ENCODE measurements around the gene GRPEL2. TPM values are rescaled to one million over a fixed set of nuclear protein-coding genes. Genes with fewer than 3 reads are reported as not detected.

Gene GRPEL2
- total and polyA plus RNA-seq, 2 of the 8 experiments (the other 6 are each of a cell fraction or from before 2014, with no cell fraction given), result 11.2 to 52.2 TPM

- H4K20me1 ChIP-seq (replicated peaks in 1 of 2; ENCODE audit: control insufficient read depth in 1 of 2, insufficient read depth in 2 of 2, low read length in 2 of 2), result no peaks in the 10 kb centered on the region
- H3K4me1 ChIP-seq (replicated peaks in 1 of 4; ENCODE audit: control insufficient read depth in 3 of 4, insufficient read depth in 4 of 4, low read length in 3 of 4), result no peaks in the 10 kb centered on the region; a peak in 4 of 7 replicates
- no peak overlapping the region for H4K5ac ChIP-seq (ENCODE audit: insufficient read length, low read depth, low read length)
- H3K4me2 ChIP-seq (ENCODE audit: insufficient read depth in 1 of 2, low read depth in 2 of 2, low read length in 2 of 2), result no peak overlapping the region
- H2BK120ac ChIP-seq (replicated peaks; ENCODE audit: low read depth, low read length), result no peak overlapping the region
- no peak for FAIRE-seq
- no peak overlapping the region for H3K14ac ChIP-seq (ENCODE audit: insufficient read length)
- H3K4me3 ChIP-seq (ENCODE audit: extremely low read depth in 1 of 4, insufficient read depth in 2 of 4, low read depth in 3 of 4, low read length in 4 of 4), result no peak overlapping the region
- no peaks in the 10 kb centered on the region for H3K36me3 ChIP-seq (ENCODE audit: control insufficient read depth in 2 of 4, insufficient read depth in 4 of 4, low read length in 3 of 4)
- CTCF ChIA-PET (ENCODE audit: partially characterized antibody), result interaction anchor here (0.7 to 46.1 kb wide), 9 partner anchors 8 to 76 kb away, joined by 3 to 1310 read pairs (median 5); partner anchors contain the start of gene IL17B
- 0 out of 2 replicates have a peak overlapping the region, but pooled peaks have one; percentile 95 for H2BK15ac ChIP-seq (ENCODE audit: low read length)
- TF ChIP-seq CTCF (IDR thresholded peaks at IDR 0.05; ENCODE audit: control extremely low read depth in 1 of 3, insufficient read depth in 1 of 3, low read depth in 1 of 3, low read length in 3 of 3) (no peak), NANOG (IDR thresholded peaks at IDR 0.05; ENCODE audit: insufficient read depth, low read depth, low read length, poor library complexity, severe bottlenecking) (no peak), BACH1 (IDR thresholded peaks at IDR 0.05; ENCODE audit: low read length) (no peak), ATF3 (IDR thresholded peaks at IDR 0.05; ENCODE audit: insufficient read depth, low read depth, low read length) (no peak), SP1 (IDR thresholded peaks at IDR 0.05; ENCODE audit: low read depth, low read length) (no peak), SP2 (IDR thresholded peaks at IDR 0.05; ENCODE audit: low read length) (no peak)
- no peaks in the 10 kb centered on the region for H3K23me2 ChIP-seq (ENCODE audit: low read depth, low read length)
- no peak overlapping the region for H2AK5ac ChIP-seq (ENCODE audit: low read depth, low read length)
- H2AFZ ChIP-seq (ENCODE audit: low read length), result no peak overlapping the region
- H3K9ac ChIP-seq (replicated peaks in 1 of 4; ENCODE audit: extremely low read depth in 1 of 4, low read depth in 3 of 4, low read length in 3 of 4), result no peak overlapping the region; a peak in 1 of 7 replicates
- no peaks in the 10 kb centered on the region for H3K9me3 ChIP-seq (ENCODE audit: insufficient read depth in 2 of 2, low read depth in 1 of 2, low read length in 1 of 2)
- H2BK20ac ChIP-seq (ENCODE audit: low read length), result no peak overlapping the region
- H2BK12ac ChIP-seq (ENCODE audit: low read depth, low read length), result 0 out of 2 replicates have a peak overlapping the region, but pooled peaks have one; percentile 60
- POLR2A ChIA-PET (ENCODE audit: partially characterized antibody), result interaction anchor here (0.7 kb wide), 1 partner anchor 17 kb away, joined by 3 read pairs; the partner anchor contains the start of gene PCYOX1L
- H3K79me1 ChIP-seq (ENCODE audit: low read depth, low read length), result no peaks in the 10 kb centered on the region
- no peak overlapping the region for H4K8ac ChIP-seq (ENCODE audit: extremely low read depth, insufficient read depth, low read length)
- H3K27me3 ChIP-seq (replicated peaks in 1 of 4; ENCODE audit: control insufficient read depth in 3 of 4, extremely low read depth in 1 of 4, insufficient read depth in 3 of 4, low read length in 3 of 4), result no peaks in the 10 kb centered on the region
- H3K56ac ChIP-seq (replicated peaks; ENCODE audit: insufficient read length, low read depth, low read length), result no peak overlapping the region
- 91% methylated on average over 3 of the region's 3 CpGs; no CpG with 5 or more reads in 1 of the 2 experiments for WGBS, 2 experiments (ENCODE audit: extremely low coverage in 1 of 2, insufficient coverage in 1 of 2, insufficient read length in 1 of 2, insufficient replicate concordance in 2 of 2, low coverage in 1 of 2, low lambda C conversion rate in 2 of 2, missing lambda C conversion rate in 1 of 2)
- no peak overlapping the region for H3K4ac ChIP-seq (replicated peaks; ENCODE audit: insufficient read length, low read depth, low read length)
- H4K91ac ChIP-seq (replicated peaks; ENCODE audit: insufficient read length, low read length), result no peak overlapping the region
- no peaks in the 10 kb centered on the region for H3K79me2 ChIP-seq (ENCODE audit: control insufficient read depth in 1 of 2, insufficient read depth in 2 of 2, low read length in 2 of 2)
- H3K27ac ChIP-seq (ENCODE audit: low read depth, low read length), result no peak overlapping the region
- no peak for DNase-seq (ENCODE audit: low read depth in 1 of 2, low spot score in 2 of 2)
- no peak overlapping the region for H3K18ac ChIP-seq (ENCODE audit: extremely low read depth, low read length)
- no peak overlapping the region for H3K23ac ChIP-seq (ENCODE audit: insufficient read length)
- H2BK5ac ChIP-seq (ENCODE audit: low read depth, low read length), result no peak overlapping the region
Measured at GRCh38 chr5:149374801-149375200, 29.5 kb downstream of the GRPEL2 start.

Measured in H1 (cell line).